ENCODE measurements around the gene NT5DC3. TPM values are rescaled to one million over a fixed set of nuclear protein-coding genes. Genes with fewer than 3 reads are reported as not detected.

Gene NT5DC3
- total RNA-seq, 1 experiment from 2014 or later, result 9.5 TPM

- H3K4me1 ChIP-seq, result peaks cover 35% of the 10 kb centered on the region
- ChIA-PET CTCF (no interaction called here), POLR2A (interaction anchor here (0.6 to 1.9 kb wide), 3 partner anchors 51 to 223 kb away, joined by 4 to 14 read pairs (median 5); partner anchors contain the start of gene HSP90B1)
- H3K9me3 ChIP-seq, result no peaks in the 10 kb centered on the region
- Mint-ChIP-seq H3K4me1 (ENCODE audit: low read depth, unreplicated experiment) (peaks cover 24% of the 10 kb centered on the region), H3K36me3 (ENCODE audit: insufficient read depth, unreplicated experiment) (peaks cover 26% of the 10 kb centered on the region), H3K27me3 (ENCODE audit: insufficient read depth, unreplicated experiment) (no peaks in the 10 kb centered on the region), H3K27ac (ENCODE audit: unreplicated experiment) (peak overlapping the region; percentile 13), H3K4me3 (ENCODE audit: unreplicated experiment) (peak overlapping the region; percentile 75), H3K9me3 (ENCODE audit: unreplicated experiment) (no peaks in the 10 kb centered on the region)
- H3K27me3 ChIP-seq (replicated peaks; ENCODE audit: control insufficient read depth, insufficient read depth, low read length), result no peaks in the 10 kb centered on the region
- TF ChIP-seq CTCF (IDR thresholded peaks at IDR 0.05; ENCODE audit: insufficient read depth in 1 of 2, low read depth in 1 of 2, low read length in 1 of 2, severe bottlenecking in 1 of 2, unreplicated experiment in 1 of 2), result no peak
- H3K4me3 ChIP-seq (ENCODE audit: low read depth, low read length), result peak overlapping the region; percentile 84
- peaks cover 2% of the 10 kb centered on the region; the same call in 1 of the 2 replicates for H3K36me3 ChIP-seq (ENCODE audit: control insufficient read depth, insufficient read depth, low read length)
- DNase-seq, result no peak
- no TSS peak for BruUV-seq (replicated peaks)
- intact Hi-C loops (cut with micrococcal nuclease; ENCODE audit: unreplicated experiment), result loop anchor here (1.0 kb wide), 1 partner anchor 90 kb away; the partner anchor contains the start of gene HSP90B1
Measured at GRCh38 chr12:103840462-103840875, 565 bp downstream of the NT5DC3 start.

- peaks cover 26% of the 10 kb centered on the region for H3K36me3 Mint-ChIP-seq (ENCODE audit: insufficient read depth, unreplicated experiment)
- ChIA-PET CTCF (no interaction called here), POLR2A (interaction anchor here (1.0 to 1.9 kb wide), 2 partner anchors 51 to 90 kb away, joined by 4 to 14 read pairs; partner anchors contain the start of gene HSP90B1)
- intact Hi-C loops (cut with micrococcal nuclease; ENCODE audit: unreplicated experiment), result loop anchor here (1.0 kb wide), 1 partner anchor 90 kb away; the partner anchor contains the start of gene HSP90B1
- H3K27ac Mint-ChIP-seq (ENCODE audit: unreplicated experiment), result peak overlapping the region; percentile 13
- peaks cover 27% of the 10 kb centered on the region for H3K4me1 Mint-ChIP-seq (ENCODE audit: low read depth, unreplicated experiment)
- no peak for TF ChIP-seq CTCF (IDR thresholded peaks at IDR 0.05; ENCODE audit: insufficient read depth in 1 of 2, low read depth in 1 of 2, low read length in 1 of 2, severe bottlenecking in 1 of 2, unreplicated experiment in 1 of 2)
- Histone ChIP-seq H3K4me3 (ENCODE audit: low read depth, low read length) (peak overlapping the region; percentile 84), H3K9me3 (no peaks in the 10 kb centered on the region), H3K4me1 (peaks cover 35% of the 10 kb centered on the region), H3K36me3 (ENCODE audit: control insufficient read depth, insufficient read depth, low read length) (peaks cover 2% of the 10 kb centered on the region; the same call in 1 of the 2 replicates), H3K27me3 (replicated peaks; ENCODE audit: control insufficient read depth, insufficient read depth, low read length) (no peaks in the 10 kb centered on the region)
- no peaks in the 10 kb centered on the region for H3K27me3 Mint-ChIP-seq (ENCODE audit: insufficient read depth, unreplicated experiment)
- peak overlapping the region; percentile 75 for H3K4me3 Mint-ChIP-seq (ENCODE audit: unreplicated experiment)
- BruUV-seq (replicated peaks), result TSS peak; percentile 59
- H3K9me3 Mint-ChIP-seq (ENCODE audit: unreplicated experiment), result no peaks in the 10 kb centered on the region
- DNase-seq, result peak in 1 of 2 experiments; percentile 6
Measured at GRCh38 chr12:103839609-103840461, 1.2 kb downstream of the NT5DC3 start.

- H3K36me3 Mint-ChIP-seq (ENCODE audit: insufficient read depth, unreplicated experiment), result peaks cover 26% of the 10 kb centered on the region
- H3K27me3 ChIP-seq (replicated peaks; ENCODE audit: control insufficient read depth, insufficient read depth, low read length), result no peaks in the 10 kb centered on the region
- DNase-seq, result no peak
- peak overlapping the region; percentile 3 for H3K4me3 Mint-ChIP-seq (ENCODE audit: unreplicated experiment)
- ChIA-PET CTCF (no interaction called here), POLR2A (no interaction called here)
- no peak overlapping the region for H3K4me3 ChIP-seq (ENCODE audit: low read depth, low read length)
- no peak for TF ChIP-seq CTCF (IDR thresholded peaks at IDR 0.05; ENCODE audit: insufficient read depth in 1 of 2, low read depth in 1 of 2, low read length in 1 of 2, severe bottlenecking in 1 of 2, unreplicated experiment in 1 of 2)
- intact Hi-C loops (cut with micrococcal nuclease; ENCODE audit: unreplicated experiment), result no loop called here
- no peak overlapping the region for H3K27ac Mint-ChIP-seq (ENCODE audit: unreplicated experiment)
- no peaks in the 10 kb centered on the region for H3K9me3 Mint-ChIP-seq (ENCODE audit: unreplicated experiment)
- no peaks in the 10 kb centered on the region for H3K27me3 Mint-ChIP-seq (ENCODE audit: insufficient read depth, unreplicated experiment)
- peaks cover 34% of the 10 kb centered on the region for H3K4me1 Mint-ChIP-seq (ENCODE audit: low read depth, unreplicated experiment)
- H3K36me3 ChIP-seq (ENCODE audit: control insufficient read depth, insufficient read depth, low read length), result peaks cover 2% of the 10 kb centered on the region; the same call in 1 of the 2 replicates
- peaks cover 39% of the 10 kb centered on the region for H3K4me1 ChIP-seq
- BruUV-seq (replicated peaks), result no TSS peak
- no peaks in the 10 kb centered on the region for H3K9me3 ChIP-seq
Measured at GRCh38 chr12:103839103-103839502, 1.9 kb downstream of the NT5DC3 start.
